CD14-positive monocyte (primary cell): Measurements from ENCODE around the gene RALGAPA1. TPM values are rescaled to one million over a fixed set of nuclear protein-coding genes. Genes with fewer than 3 reads are reported as not detected.

ENCODE experiments used
- DNase-seq, 3 donors: peaks; one replicate each; pipeline ENCODE4 v3.0.0-alpha.2; 2011 to 2022
- H2AFZ ChIP-seq: 2 replicates; pipeline ENCODE4 v1.6.0; 2012; ENCODE audit warnings: mild to moderate bottlenecking, low read depth, low read length, inconsistent platforms; ENCODE audit not compliant: insufficient read depth, poor library complexity, severe bottlenecking
- H3K27ac ChIP-seq, 2 donors: 1 replicate in 1 of 2; 2 replicates in 1 of 2; pipeline ENCODE4 v1.5.1; 2012 to 2013; ENCODE audit warnings: low read length in 2 of 2, control low read depth in 1 of 2, inconsistent platforms in 1 of 2, low read depth in 1 of 2, mild to moderate bottlenecking in 1 of 2
- H3K27me3 ChIP-seq, 2 donors: one replicate each; pipeline versions ENCODE4 v1.6.0 to v1.6.1; 2011 to 2013; ENCODE audit warnings: low read length in 2 of 2; ENCODE audit not compliant: control insufficient read depth in 2 of 2, insufficient read depth in 2 of 2
- H3K36me3 ChIP-seq, 2 donors: replicated peaks in 1 of 2; 1 replicate in 1 of 2; 2 replicates in 1 of 2; pipeline versions ENCODE4 v1.5.1 to v1.6.1; 2012 to 2013; ENCODE audit warnings: low read length in 2 of 2, control low read depth in 1 of 2, inconsistent platforms in 1 of 2, mild to moderate bottlenecking in 1 of 2; ENCODE audit not compliant: insufficient read depth in 2 of 2, control insufficient read depth in 1 of 2
- H3K4me1 ChIP-seq, 2 donors: 1 replicate in 1 of 2; 2 replicates in 1 of 2; pipeline versions ENCODE4 v1.5.1 to v1.6.1; 2012 to 2013; ENCODE audit warnings: low read length in 2 of 2, control low read depth in 1 of 2, inconsistent platforms in 1 of 2, mild to moderate bottlenecking in 1 of 2, moderate library complexity in 1 of 2; ENCODE audit not compliant: insufficient read depth in 2 of 2, control insufficient read depth in 1 of 2
- H3K4me2 ChIP-seq: replicated peaks from 2 replicates; pipeline ENCODE3; 2012; ENCODE audit warnings: low read length, moderate library complexity, mild to moderate bottlenecking; ENCODE audit not compliant: poor library complexity, severe bottlenecking; ENCODE audit errors: extremely low read depth
- H3K4me3 ChIP-seq, 3 experiments: fragments of 200-600 bp in 1 of 3; sonication (generic) in 1 of 3; replicated peaks in 1 of 3; 1 replicate in 2 of 3; 2 replicates in 1 of 3; pipeline ENCODE4 v1.5.1; 2011 to 2013; ENCODE audit warnings: low read length in 3 of 3, mild to moderate bottlenecking in 3 of 3, control low read depth in 2 of 3, low read depth in 2 of 3, inconsistent platforms in 1 of 3, moderate library complexity in 1 of 3
- H3K79me2 ChIP-seq: 2 replicates; pipeline ENCODE4 v1.6.0; 2012; ENCODE audit warnings: mild to moderate bottlenecking, control low read depth, inconsistent platforms, low read length, moderate library complexity; ENCODE audit not compliant: insufficient read depth
- H3K9ac ChIP-seq: 2 replicates; pipeline ENCODE4 v1.6.0; 2017; ENCODE audit warnings: low read length, mild to moderate bottlenecking; ENCODE audit not compliant: insufficient read depth, poor library complexity, severe bottlenecking
- H3K9me3 ChIP-seq, 2 donors: replicated peaks in 1 of 2; 1 replicate in 1 of 2; 2 replicates in 1 of 2; pipeline versions ENCODE4 v1.5.1 to v1.6.1; 2012 to 2013; ENCODE audit warnings: low read length in 2 of 2, control low read depth in 1 of 2; ENCODE audit not compliant: control insufficient read depth in 1 of 2, insufficient read depth in 1 of 2
- H4K20me1 ChIP-seq: 2 replicates; pipeline ENCODE4 v1.6.0; 2012; ENCODE audit warnings: mild to moderate bottlenecking, low read length, control low read depth, moderate library complexity; ENCODE audit not compliant: insufficient read depth
- H3K27ac Mint-ChIP-seq, 7 donors: one replicate each; pipeline ENCODE4 v1.8.0; 2020; ENCODE audit warnings: mild to moderate bottlenecking in 7 of 7, mixed read lengths in 7 of 7, moderate library complexity in 6 of 7, inconsistent platforms in 2 of 7
- H3K27me3 Mint-ChIP-seq, 3 donors: one replicate each; pipeline ENCODE4 v1.8.0; 2021 to 2022; ENCODE audit warnings: low read depth in 3 of 3, mild to moderate bottlenecking in 3 of 3, mixed read lengths in 3 of 3, moderate library complexity in 3 of 3, inconsistent platforms in 1 of 3
- H3K36me3 Mint-ChIP-seq, 2 donors: one replicate each; pipeline ENCODE4 v1.8.0; 2020; ENCODE audit warnings: mixed read lengths in 2 of 2, inconsistent platforms in 1 of 2, mild to moderate bottlenecking in 1 of 2
- H3K4me1 Mint-ChIP-seq: one replicate; pipeline ENCODE4 v1.8.0; 2020; ENCODE audit warnings: mild to moderate bottlenecking, mixed read lengths
- H3K4me3 Mint-ChIP-seq, 2 donors: one replicate each; pipeline ENCODE4 v1.8.0; 2020; ENCODE audit warnings: mild to moderate bottlenecking in 2 of 2, mixed read lengths in 2 of 2, moderate library complexity in 1 of 2
- H3K9me3 Mint-ChIP-seq, 7 donors: one replicate each; pipeline ENCODE4 v1.8.0; 2020 to 2022; ENCODE audit warnings: mixed read lengths in 7 of 7, mild to moderate bottlenecking in 6 of 7, moderate library complexity in 6 of 7, inconsistent platforms in 2 of 7
- CTCF ChIP-seq: fragments of 200-600 bp; IDR thresholded peaks from one replicate; pipeline ENCODE4 v1.8.0; 2022; ENCODE audit warnings: antibody characterized with exemption, mild to moderate bottlenecking
- WGBS: methylation state at CpG from one replicate; pipeline ENCODE4 v1.1.5; 2013; ENCODE audit warnings: missing lambda C conversion rate; ENCODE audit not compliant: insufficient coverage; 5-methylcytosine and 5-hydroxymethylcytosine counted together
- intact Hi-C, 2 donors: fragments of 100-400 bp; cut with micrococcal nuclease; formaldehyde crosslinking; loops; one replicate each; pipeline versions ENCODE4 v1.15.0 to v1.15.1; 2023
- polyA plus RNA-seq, 3 donors: library from polyadenylated mRNA; depleted of rRNA in 1 of 3; unstranded in 2 of 3; stranded (reverse) in 1 of 3; fragments of 300-500 nt in 2 of 3; fragments of >200 nt in 1 of 3; fragmentation: Illumina TruSeq in 2 of 3; gene quantifications; 1 replicate in 2 of 3; 2 replicates in 1 of 3; pipeline ENCODE4 v1.2.3, GENCODE V29; 2012 to 2021

Gene RALGAPA1
- polyA plus RNA-seq, 3 donors, result 3.2 to 7.4 (median 4.1) TPM

- no peaks in the 10 kb centered on the region for H3K4me1 Mint-ChIP-seq
- H3K36me3 Mint-ChIP-seq, result no peaks in the 10 kb centered on the region
- no peak overlapping the region for H3K27ac ChIP-seq
- H2AFZ ChIP-seq, result no peak overlapping the region
- H3K9me3 ChIP-seq, result no peaks in the 10 kb centered on the region
- no peak overlapping the region for H3K4me3 ChIP-seq
- H4K20me1 ChIP-seq, result no peaks in the 10 kb centered on the region
- TF ChIP-seq CTCF, result no peak
- H3K4me1 ChIP-seq, result no peaks in the 10 kb centered on the region
- H3K27me3 ChIP-seq, result no peaks in the 10 kb centered on the region
- H3K9ac ChIP-seq, result no peak overlapping the region
- intact Hi-C loops, result no loop called here
- H3K27me3 Mint-ChIP-seq, result no peaks in the 10 kb centered on the region
- no CpG with 5 or more reads among the region's 1 CpG for WGBS
- no peak overlapping the region for H3K4me2 ChIP-seq
- no peak overlapping the region for H3K4me3 Mint-ChIP-seq
- no peak for DNase-seq
- no peaks in the 10 kb centered on the region for H3K79me2 ChIP-seq
- H3K27ac Mint-ChIP-seq, result no peak overlapping the region
- H3K36me3 ChIP-seq, result no peaks in the 10 kb centered on the region
- H3K9me3 Mint-ChIP-seq, result no peaks in the 10 kb centered on the region
Measured at GRCh38 chr14:35553808-35554207, 255.3 kb downstream of the RALGAPA1 start.

- WGBS, result no CpG with 5 or more reads among the region's 1 CpG
- Mint-ChIP-seq H3K4me3 (no peak overlapping the region), H3K27ac (no peak overlapping the region), H3K36me3 (no peaks in the 10 kb centered on the region), H3K27me3 (no peaks in the 10 kb centered on the region), H3K4me1 (no peaks in the 10 kb centered on the region), H3K9me3 (no peaks in the 10 kb centered on the region)
- intact Hi-C loops, result no loop called here
- Histone ChIP-seq H3K36me3 (no peaks in the 10 kb centered on the region), H4K20me1 (no peaks in the 10 kb centered on the region), H3K27me3 (no peaks in the 10 kb centered on the region), H3K79me2 (no peaks in the 10 kb centered on the region), H3K4me3 (no peak overlapping the region), H3K4me1 (no peaks in the 10 kb centered on the region), H2AFZ (no peak overlapping the region), H3K27ac (no peak overlapping the region), H3K9me3 (no peaks in the 10 kb centered on the region), H3K9ac (no peak overlapping the region), H3K4me2 (no peak overlapping the region)
- DNase-seq, result no peak
- TF ChIP-seq CTCF, result no peak
Measured at GRCh38 chr14:35551081-35551480, 258.0 kb downstream of the RALGAPA1 start.
